ENCODE measurements around the gene ATG13. TPM values are rescaled to one million over a fixed set of nuclear protein-coding genes. Genes with fewer than 3 reads are reported as not detected.

ATG13 gene
- total and polyA plus RNA-seq, 2 of the 8 experiments (the other 6 are each of a cell fraction or from before 2014, with no cell fraction given): 65.0 to 77.4 TPM

- POLR2A ChIA-PET (ENCODE audit: partially characterized antibody): interaction anchor here (1.0 to 3.3 kb wide), 5 partner anchors 10 to 37 kb away, joined by 3 to 21 read pairs (median 4); partner anchors contain the start of genes ARHGAP1 and ZNF408
- Histone ChIP-seq H3K4ac (replicated peaks; ENCODE audit: insufficient read length, low read depth, low read length) (no peak overlapping the region), H3K56ac (replicated peaks; ENCODE audit: insufficient read length, low read depth, low read length) (no peak overlapping the region), H3K36me3 (ENCODE audit: control insufficient read depth in 2 of 4, insufficient read depth in 4 of 4, low read length in 3 of 4) (peaks cover 9 to 36% (median 27%) of the 10 kb centered on the region in 4 experiments; a peak in 7 of 8 replicates), H3K14ac (ENCODE audit: insufficient read length) (no peak overlapping the region), H3K27me3 (replicated peaks in 1 of 4; ENCODE audit: control insufficient read depth in 3 of 4, extremely low read depth in 1 of 4, insufficient read depth in 3 of 4, low read length in 3 of 4) (no peaks in the 10 kb centered on the region), H2BK12ac (ENCODE audit: low read depth, low read length) (no peak overlapping the region), H2AFZ (ENCODE audit: low read length) (no peak overlapping the region), H4K20me1 (replicated peaks in 1 of 2; ENCODE audit: control insufficient read depth in 1 of 2, insufficient read depth in 2 of 2, low read length in 2 of 2) (peaks cover 1 to 2% of the 10 kb centered on the region in 2 experiments), H2AK5ac (ENCODE audit: low read depth, low read length) (no peak overlapping the region), H3K4me1 (replicated peaks in 1 of 4; ENCODE audit: control insufficient read depth in 3 of 4, insufficient read depth in 4 of 4, low read length in 3 of 4) (peaks cover 3 to 19% (median 7%) of the 10 kb centered on the region in 4 experiments), H4K91ac (replicated peaks; ENCODE audit: insufficient read length, low read length) (no peak overlapping the region), H3K23ac (ENCODE audit: insufficient read length) (no peak overlapping the region), H3K9ac (replicated peaks in 1 of 4; ENCODE audit: extremely low read depth in 1 of 4, low read depth in 3 of 4, low read length in 3 of 4) (no peak overlapping the region), H3K27ac (ENCODE audit: low read depth, low read length) (peak overlapping the region; percentile 30), H3K4me3 (ENCODE audit: extremely low read depth in 1 of 4, insufficient read depth in 2 of 4, low read depth in 3 of 4, low read length in 4 of 4) (no peak overlapping the region), H3K79me2 (ENCODE audit: control insufficient read depth in 1 of 2, insufficient read depth in 2 of 2, low read length in 2 of 2) (no peaks in the 10 kb centered on the region), H3K9me3 (ENCODE audit: insufficient read depth in 2 of 2, low read depth in 1 of 2, low read length in 1 of 2) (no peaks in the 10 kb centered on the region), H4K8ac (ENCODE audit: extremely low read depth, insufficient read depth, low read length) (no peak overlapping the region), H2BK120ac (replicated peaks; ENCODE audit: low read depth, low read length) (no peak overlapping the region), H3K23me2 (ENCODE audit: low read depth, low read length) (no peaks in the 10 kb centered on the region), H3K79me1 (ENCODE audit: low read depth, low read length) (no peaks in the 10 kb centered on the region), H3K18ac (ENCODE audit: extremely low read depth, low read length) (no peak overlapping the region; the same call in 1 of the 2 replicates), H3K4me2 (ENCODE audit: insufficient read depth in 1 of 2, low read depth in 2 of 2, low read length in 2 of 2) (peak overlapping the region in 1 of 2 experiments; percentile 13; a peak in 2 of 4 replicates), H2BK5ac (ENCODE audit: low read depth, low read length) (no peak overlapping the region), H2BK15ac (ENCODE audit: low read length) (no peak overlapping the region), H4K5ac (ENCODE audit: insufficient read length, low read depth, low read length) (no peak overlapping the region), H2BK20ac (ENCODE audit: low read length) (no peak overlapping the region)
- CTCF ChIA-PET (ENCODE audit: partially characterized antibody): interaction anchor here (0.9 to 2.2 kb wide), 7 partner anchors 12 to 110 kb away, joined by 3 to 6 read pairs (median 4); no protein-coding TSS in a partner anchor
- 90% methylated on average over 5 of the region's 6 CpGs; no CpG with 5 or more reads in 1 of the 2 experiments for WGBS, 2 experiments (ENCODE audit: extremely low coverage in 1 of 2, insufficient coverage in 1 of 2, insufficient read length in 1 of 2, insufficient replicate concordance in 2 of 2, low coverage in 1 of 2, low lambda C conversion rate in 2 of 2, missing lambda C conversion rate in 1 of 2)
- TF ChIP-seq RXRA (IDR thresholded peaks at IDR 0.05; ENCODE audit: insufficient read depth, low read depth, low read length) (no peak), RNF2 (IDR thresholded peaks at IDR 0.05; ENCODE audit: borderline replicate concordance, low read depth, low read length, missing control alignments, poor library complexity, severe bottlenecking) (no peak), GABPA (IDR thresholded peaks at IDR 0.05; ENCODE audit: borderline replicate concordance, insufficient read depth, low read length) (no peak), NRF1 (IDR thresholded peaks at IDR 0.05; ENCODE audit: low read depth, low read length) (no peak), CEBPB (IDR thresholded peaks at IDR 0.05; ENCODE audit: low read depth, low read length) (no peak), SP4 (IDR thresholded peaks at IDR 0.05; ENCODE audit: low read length) (no peak), SP1 (IDR thresholded peaks at IDR 0.05; ENCODE audit: low read depth, low read length) (no peak), EP300 (IDR thresholded peaks at IDR 0.05; ENCODE audit: borderline replicate concordance in 1 of 2, low read depth in 2 of 2, low read length in 2 of 2) (no peak), TBP (IDR thresholded peaks at IDR 0.05; ENCODE audit: low read depth, low read length) (no peak), TCF12 (IDR thresholded peaks at IDR 0.05; ENCODE audit: low read depth, low read length) (no peak), HDAC2 (IDR thresholded peaks at IDR 0.05; ENCODE audit: borderline replicate concordance in 1 of 2, low read depth in 2 of 2, low read length in 2 of 2) (no peak)
- FAIRE-seq (no peak), DNase-seq (ENCODE audit: low read depth in 1 of 2, low spot score in 2 of 2) (no peak)
These were observed 56.5 kb downstream of the ATG13 start for GRCh38 chr11:46673713-46674462.

All from H1 (cell line).